HEK293T (cell line): ENCODE measurements around the gene FAM168B.

Source experiments
- BHLHE40 ChIP-seq: fragments of 450-650 bp; IDR thresholded peaks from 2 replicates; pipeline ENCODE4 v1.6.1; 2016; ENCODE audit warnings: mild to moderate bottlenecking, moderate library complexity, borderline replicate concordance
- CTBP1 ChIP-seq: fragments of 450-650 bp; IDR thresholded peaks from 2 replicates; pipeline ENCODE4 v1.6.1; 2016; ENCODE audit warnings: borderline replicate concordance
- ELF4 ChIP-seq: fragments of 450-650 bp; IDR thresholded peaks from 2 replicates; pipeline ENCODE4 v1.6.1; 2017; ENCODE audit warnings: antibody characterized with exemption
- FOXA1 ChIP-seq: fragments of 450-650 bp; IDR thresholded peaks from 2 replicates; pipeline ENCODE4 v1.6.1; 2016; ENCODE audit warnings: mild to moderate bottlenecking
- FOXM1 ChIP-seq: fragments of 450-650 bp; IDR thresholded peaks from 2 replicates; pipeline ENCODE4 v1.6.1; 2017; ENCODE audit warnings: mild to moderate bottlenecking, borderline replicate concordance
- HDGF ChIP-seq: fragments of 450-650 bp; IDR thresholded peaks from 2 replicates; pipeline ENCODE4 v1.6.1; 2017; ENCODE audit warnings: antibody characterized with exemption, borderline replicate concordance
- LEF1 ChIP-seq: fragments of 450-650 bp; IDR thresholded peaks from 2 replicates; pipeline ENCODE4 v1.6.1; 2017; ENCODE audit warnings: mild to moderate bottlenecking, borderline replicate concordance
- NFRKB ChIP-seq: fragments of 450-650 bp; IDR thresholded peaks from 2 replicates; pipeline ENCODE4 v1.6.1; 2016; ENCODE audit warnings: mild to moderate bottlenecking, moderate library complexity
- SP1 ChIP-seq: fragments of 450-650 bp; IDR thresholded peaks from 2 replicates; pipeline ENCODE4 v1.6.1; 2017
- SUZ12 ChIP-seq: fragments of 450-650 bp; IDR thresholded peaks from 2 replicates; pipeline ENCODE4 v1.6.1; 2016; ENCODE audit warnings: mild to moderate bottlenecking
- TARDBP ChIP-seq: fragments of 450-650 bp; IDR thresholded peaks from 2 replicates; pipeline ENCODE4 v1.6.1; 2016
- ZNF384 ChIP-seq: fragments of 450-650 bp; IDR thresholded peaks from 2 replicates; pipeline ENCODE4 v1.6.1; 2016
- TF ChIP-seq, protein P1 (sequence below): fragments of 450-650 bp; IDR thresholded peaks from 2 replicates; pipeline ENCODE4 v1.6.1; 2016

DNA sequence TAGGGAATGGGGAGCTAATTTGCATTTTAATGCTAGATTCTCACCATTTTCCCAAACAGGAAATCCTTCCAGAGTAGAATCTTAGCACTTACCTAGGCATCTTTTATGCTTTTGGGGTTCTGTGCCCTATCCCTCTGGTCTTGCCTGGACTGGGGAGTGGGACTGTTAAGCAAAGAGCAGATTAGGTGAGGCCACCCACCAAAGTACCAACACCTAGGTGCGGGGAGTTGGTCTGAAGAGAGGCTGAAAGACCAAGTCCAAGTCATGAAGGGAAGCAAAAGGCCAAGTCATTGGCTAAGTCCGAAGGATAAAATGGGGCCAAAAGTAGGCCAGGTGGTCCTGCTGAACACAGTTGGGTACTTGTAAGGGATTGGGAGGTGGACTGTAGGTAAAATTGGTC lies 86.7 kb downstream of the FAM168B start:
- TF ChIP-seq TARDBP (no peak), SP1 (no peak), SUZ12 (no peak), HDGF (no peak), NFRKB (no peak), ELF4 (no peak), LEF1 (no peak), ZNF384 (no peak), CTBP1 (no peak), FOXA1 (no peak), BHLHE40 (no peak), FOXM1 (no peak)
- TF ChIP-seq, protein P1, sequence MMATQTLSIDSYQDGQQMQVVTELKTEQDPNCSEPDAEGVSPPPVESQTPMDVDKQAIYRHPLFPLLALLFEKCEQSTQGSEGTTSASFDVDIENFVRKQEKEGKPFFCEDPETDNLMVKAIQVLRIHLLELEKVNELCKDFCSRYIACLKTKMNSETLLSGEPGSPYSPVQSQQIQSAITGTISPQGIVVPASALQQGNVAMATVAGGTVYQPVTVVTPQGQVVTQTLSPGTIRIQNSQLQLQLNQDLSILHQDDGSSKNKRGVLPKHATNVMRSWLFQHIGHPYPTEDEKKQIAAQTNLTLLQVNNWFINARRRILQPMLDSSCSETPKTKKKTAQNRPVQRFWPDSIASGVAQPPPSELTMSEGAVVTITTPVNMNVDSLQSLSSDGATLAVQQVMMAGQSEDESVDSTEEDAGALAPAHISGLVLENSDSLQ, result no peak
